Measurements from ENCODE around the gene SULF2.

SULF2 gene

GRCh38 chr20:47736570-47737152 is 48.6 kb downstream of the SULF2 start:
- no peak overlapping the region for H3K27ac ChIP-seq
- TF ChIP-seq CTCF (conservative IDR thresholded peaks at IDR 0.05) (no peak), ZFX (IDR thresholded peaks at IDR 0.05) (no peak)

- TF ChIP-seq CTCF (conservative IDR thresholded peaks at IDR 0.05) (no peak), ZFX (IDR thresholded peaks at IDR 0.05) (no peak)
- H3K27ac ChIP-seq, result no peak overlapping the region
Measured at GRCh38 chr20:47735412-47736400, 49.6 kb downstream of the SULF2 start.

- TF ChIP-seq ZFX (IDR thresholded peaks at IDR 0.05) (no peak), CTCF (conservative IDR thresholded peaks at IDR 0.05) (no peak)
- no peak overlapping the region for H3K27ac ChIP-seq
Measured at GRCh38 chr20:47734870-47735269, 50.4 kb downstream of the SULF2 start.

GRCh38 chr20:47733892-47734291 is 51.4 kb downstream of the SULF2 start:
- H3K27ac ChIP-seq, result no peak overlapping the region
- TF ChIP-seq CTCF (conservative IDR thresholded peaks at IDR 0.05) (no peak), ZFX (IDR thresholded peaks at IDR 0.05) (no peak)

- H3K27ac ChIP-seq, result no peak overlapping the region
- TF ChIP-seq CTCF (conservative IDR thresholded peaks at IDR 0.05) (no peak), ZFX (IDR thresholded peaks at IDR 0.05) (no peak)
Measured at GRCh38 chr20:47730744-47731143, 54.5 kb downstream of the SULF2 start.

GRCh38 chr20:47729472-47729871 is 55.8 kb downstream of the SULF2 start:
- TF ChIP-seq CTCF (conservative IDR thresholded peaks at IDR 0.05) (no peak), ZFX (IDR thresholded peaks at IDR 0.05) (no peak)
- no peak overlapping the region for H3K27ac ChIP-seq

GRCh38 chr20:47727909-47728361 is 57.3 kb downstream of the SULF2 start:
- H3K27ac ChIP-seq, result no peak overlapping the region

More at GRCh38 chr20:47727909-47728361, 57.3 kb downstream of the SULF2 start:
- TF ChIP-seq CTCF (conservative IDR thresholded peaks at IDR 0.05) (no peak), ZFX (IDR thresholded peaks at IDR 0.05) (no peak)
